Ishikawa (cell line): ENCODE results near the gene C1orf198.

Experiments used
- CEBPB ChIP-seq: IDR thresholded peaks from 2 replicates; pipeline ENCODE4 v1.6.1; 2012
- CREB1 ChIP-seq: IDR thresholded peaks from 2 replicates; pipeline ENCODE4 v1.6.1; 2012; ENCODE audit warnings: low read depth
- EP300 ChIP-seq: IDR thresholded peaks from 2 replicates; pipeline ENCODE4 v1.6.1; 2012; ENCODE audit warnings: borderline replicate concordance
- FOXM1 ChIP-seq: IDR thresholded peaks from 2 replicates; pipeline ENCODE4 v1.6.1; 2012; ENCODE audit warnings: low read depth, borderline replicate concordance
- NFIC ChIP-seq: IDR thresholded peaks from 2 replicates; pipeline ENCODE4 v1.6.1; 2012
- RAD21 ChIP-seq: IDR thresholded peaks from 2 replicates; pipeline ENCODE4 v1.6.1; 2012; ENCODE audit warnings: low read depth
- TCF12 ChIP-seq: IDR thresholded peaks from 2 replicates; pipeline ENCODE4 v1.6.1; 2012; ENCODE audit warnings: low read depth
- YY1 ChIP-seq: IDR thresholded peaks from 2 replicates; pipeline ENCODE4 v1.6.1; 2012; ENCODE audit warnings: low read depth
- ZBTB7A ChIP-seq: IDR thresholded peaks from 2 replicates; pipeline ENCODE4 v1.6.1; 2012; ENCODE audit warnings: low read depth
- TF ChIP-seq, protein P1 (sequence below): IDR thresholded peaks from 2 replicates; pipeline ENCODE4 v1.6.1; 2012; ENCODE audit warnings: low read depth, mild to moderate bottlenecking
- TF ChIP-seq, protein P2 (sequence below): IDR thresholded peaks from 2 replicates; pipeline ENCODE4 v1.6.1; 2012

DNA sequence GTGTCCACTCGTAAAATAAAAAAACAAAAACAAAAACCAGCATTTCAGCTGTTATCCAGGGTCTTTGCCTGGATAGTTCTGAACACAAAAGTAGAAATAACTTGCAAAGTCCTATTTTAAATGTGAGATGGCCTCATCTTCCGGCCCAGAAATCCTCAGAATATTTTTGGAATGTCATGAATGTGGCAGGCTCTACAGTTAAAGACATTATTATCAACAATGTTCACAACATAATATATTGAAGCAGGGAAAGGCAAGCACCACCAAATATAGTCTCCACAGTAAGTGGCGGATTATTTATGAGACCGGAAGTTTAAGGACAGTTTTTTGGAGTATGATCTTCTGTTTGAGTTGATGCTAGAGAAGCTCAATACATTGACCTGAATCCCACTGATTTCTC is 1.2 kb upstream of the C1orf198 start:
- TF ChIP-seq, protein P1, sequence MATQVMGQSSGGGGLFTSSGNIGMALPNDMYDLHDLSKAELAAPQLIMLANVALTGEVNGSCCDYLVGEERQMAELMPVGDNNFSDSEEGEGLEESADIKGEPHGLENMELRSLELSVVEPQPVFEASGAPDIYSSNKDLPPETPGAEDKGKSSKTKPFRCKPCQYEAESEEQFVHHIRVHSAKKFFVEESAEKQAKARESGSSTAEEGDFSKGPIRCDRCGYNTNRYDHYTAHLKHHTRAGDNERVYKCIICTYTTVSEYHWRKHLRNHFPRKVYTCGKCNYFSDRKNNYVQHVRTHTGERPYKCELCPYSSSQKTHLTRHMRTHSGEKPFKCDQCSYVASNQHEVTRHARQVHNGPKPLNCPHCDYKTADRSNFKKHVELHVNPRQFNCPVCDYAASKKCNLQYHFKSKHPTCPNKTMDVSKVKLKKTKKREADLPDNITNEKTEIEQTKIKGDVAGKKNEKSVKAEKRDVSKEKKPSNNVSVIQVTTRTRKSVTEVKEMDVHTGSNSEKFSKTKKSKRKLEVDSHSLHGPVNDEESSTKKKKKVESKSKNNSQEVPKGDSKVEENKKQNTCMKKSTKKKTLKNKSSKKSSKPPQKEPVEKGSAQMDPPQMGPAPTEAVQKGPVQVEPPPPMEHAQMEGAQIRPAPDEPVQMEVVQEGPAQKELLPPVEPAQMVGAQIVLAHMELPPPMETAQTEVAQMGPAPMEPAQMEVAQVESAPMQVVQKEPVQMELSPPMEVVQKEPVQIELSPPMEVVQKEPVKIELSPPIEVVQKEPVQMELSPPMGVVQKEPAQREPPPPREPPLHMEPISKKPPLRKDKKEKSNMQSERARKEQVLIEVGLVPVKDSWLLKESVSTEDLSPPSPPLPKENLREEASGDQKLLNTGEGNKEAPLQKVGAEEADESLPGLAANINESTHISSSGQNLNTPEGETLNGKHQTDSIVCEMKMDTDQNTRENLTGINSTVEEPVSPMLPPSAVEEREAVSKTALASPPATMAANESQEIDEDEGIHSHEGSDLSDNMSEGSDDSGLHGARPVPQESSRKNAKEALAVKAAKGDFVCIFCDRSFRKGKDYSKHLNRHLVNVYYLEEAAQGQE = no peak
- TF ChIP-seq, protein P2, sequence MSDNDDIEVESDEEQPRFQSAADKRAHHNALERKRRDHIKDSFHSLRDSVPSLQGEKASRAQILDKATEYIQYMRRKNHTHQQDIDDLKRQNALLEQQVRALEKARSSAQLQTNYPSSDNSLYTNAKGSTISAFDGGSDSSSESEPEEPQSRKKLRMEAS = no peak
- TF ChIP-seq NFIC = no peak
- no peak for TF ChIP-seq CEBPB
- TF ChIP-seq RAD21 = no peak
- TF ChIP-seq TCF12 = no peak
- TF ChIP-seq YY1 = no peak
- no peak for TF ChIP-seq EP300
- no peak for TF ChIP-seq FOXM1
- no peak for TF ChIP-seq CREB1
- no peak for TF ChIP-seq ZBTB7A
